HL-60 (cell line): ENCODE results near the gene EFNA1.

Experiments used
- DNase-seq, 2 experiments: peaks; one replicate each; pipeline ENCODE4 v3.0.0-alpha.2; 2010 to 2020; ENCODE audit warnings: low read depth in 1 of 2, low spot score in 1 of 2
- H3K27ac ChIP-seq: fragments of 250-450 bp; sonication (Bioruptor Pico); replicated peaks from 2 replicates; pipeline ENCODE4 v1.5.1; 2020; ENCODE audit warnings: mild to moderate bottlenecking, moderate library complexity
- H3K27me3 ChIP-seq: fragments of 250-450 bp; sonication (Bioruptor Pico); 2 replicates; pipeline ENCODE4 v1.5.1; 2021; ENCODE audit warnings: mild to moderate bottlenecking, moderate library complexity; ENCODE audit not compliant: insufficient read depth, poor library complexity, severe bottlenecking
- H3K4me3 ChIP-seq: replicated peaks from 2 replicates; pipeline ENCODE4 v1.5.1; 2011; ENCODE audit warnings: mild to moderate bottlenecking, control low read depth, low read length; ENCODE audit not compliant: insufficient read depth
- CTCF ChIP-seq: IDR thresholded peaks from one replicate; pipeline ENCODE4 v1.5.1; 2011; ENCODE audit warnings: low read length, control low read depth, inconsistent platforms; ENCODE audit not compliant: insufficient read depth
- GABPA ChIP-seq: IDR thresholded peaks from 2 replicates; pipeline ENCODE4 v1.6.1; 2012; ENCODE audit warnings: low read depth
- POLR2AphosphoS5 ChIP-seq: IDR thresholded peaks from 2 replicates; pipeline ENCODE4 v1.6.1; 2012; ENCODE audit warnings: low read depth
- REST ChIP-seq: IDR thresholded peaks from 2 replicates; pipeline ENCODE4 v1.6.1; 2012; ENCODE audit warnings: low read depth; ENCODE audit not compliant: insufficient replicate concordance
- SPI1 ChIP-seq: IDR thresholded peaks from 2 replicates; pipeline ENCODE4 v1.6.1; 2012; ENCODE audit warnings: low read depth, mild to moderate bottlenecking, borderline replicate concordance

EFNA1 gene

GRCh38 chr1:155130272-155131006 is 2.8 kb downstream of the EFNA1 start:
- H3K27ac ChIP-seq, result no peak overlapping the region
- H3K27me3 ChIP-seq, result peaks cover 27% of the 10 kb centered on the region
- no peak overlapping the region for H3K4me3 ChIP-seq
- TF ChIP-seq POLR2AphosphoS5 (no peak), GABPA (no peak), CTCF (no peak), REST (no peak), SPI1 (no peak)
- no peak for DNase-seq

- TF ChIP-seq CTCF (no peak), SPI1 (no peak), POLR2AphosphoS5 (no peak), GABPA (no peak)
- DNase-seq, result no peak
- peaks cover 21% of the 10 kb centered on the region for H3K27me3 ChIP-seq
- no peak overlapping the region for H3K27ac ChIP-seq
- no peak overlapping the region for H3K4me3 ChIP-seq
Measured at GRCh38 chr1:155131285-155131684, 3.6 kb downstream of the EFNA1 start.

GRCh38 chr1:155131856-155132255 is 4.2 kb downstream of the EFNA1 start:
- DNase-seq, result no peak
- H3K4me3 ChIP-seq, result no peak overlapping the region
- peaks cover 15% of the 10 kb centered on the region for H3K27me3 ChIP-seq
- TF ChIP-seq SPI1, result no peak
- TF ChIP-seq GABPA, result no peak
- TF ChIP-seq REST, result no peak
- no peak for TF ChIP-seq POLR2AphosphoS5
- no peak overlapping the region for H3K27ac ChIP-seq

GRCh38 chr1:155133799-155134281 is 6.2 kb downstream of the EFNA1 start:
- TF ChIP-seq REST, result no peak
- TF ChIP-seq GABPA, result no peak
- TF ChIP-seq CTCF, result no peak
- TF ChIP-seq POLR2AphosphoS5, result no peak
- no peak for TF ChIP-seq SPI1
- Histone ChIP-seq H3K27me3 (no peaks in the 10 kb centered on the region), H3K27ac (no peak overlapping the region), H3K4me3 (no peak overlapping the region)
- DNase-seq, result no peak
